ENCODE measurements around the gene PTTG1IP. TPM values are rescaled to one million over a fixed set of nuclear protein-coding genes. Genes with fewer than 3 reads are reported as not detected.

Gene PTTG1IP
- total RNA-seq, 4 donors from 2014 or later = 217 to 419 (median 313) TPM

DNA sequence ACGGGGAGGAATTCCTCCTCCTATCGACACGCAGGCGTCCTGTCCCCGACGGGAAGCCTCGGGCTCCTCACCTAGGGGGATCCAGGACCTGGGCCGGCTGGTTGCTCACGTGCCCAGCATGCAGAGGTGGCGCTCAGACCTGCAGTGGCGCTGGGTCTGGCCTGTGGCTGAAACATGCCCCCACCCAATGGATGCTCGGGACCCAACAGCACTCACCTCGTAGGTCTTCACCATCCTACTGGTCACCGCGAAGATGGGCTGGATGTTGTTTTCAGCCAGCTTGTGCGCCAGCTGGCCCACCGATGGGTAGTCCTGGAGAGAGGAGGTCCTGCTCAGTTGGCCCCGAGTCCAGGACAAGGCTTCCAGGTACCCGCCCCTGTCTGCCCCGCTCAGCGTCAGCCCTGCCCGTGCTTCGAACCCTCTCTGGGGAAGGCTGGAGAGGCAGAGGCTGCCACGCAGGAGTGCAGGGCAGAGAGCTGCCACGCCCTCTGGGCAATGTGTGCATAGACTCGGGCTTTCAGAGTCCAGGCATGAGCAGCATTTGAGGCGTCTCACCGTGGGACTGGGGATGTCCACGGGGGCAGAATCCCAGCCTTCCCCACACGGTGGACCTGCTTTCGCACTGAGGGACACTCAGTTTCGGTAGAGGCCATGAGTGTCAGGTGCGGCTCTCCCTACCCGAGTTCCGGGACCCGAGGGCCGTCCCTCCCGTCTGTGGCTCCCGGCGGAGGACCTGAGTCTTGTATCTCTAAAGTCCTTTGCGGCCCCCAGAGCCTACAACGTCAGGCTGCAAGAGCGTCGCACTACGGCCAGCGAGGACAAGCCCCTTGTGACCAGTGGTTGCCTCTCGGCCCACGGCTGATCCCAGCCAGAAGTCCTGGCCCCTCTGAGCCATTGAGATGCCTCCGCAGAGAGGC, 25.6 kb upstream of the PTTG1IP start:
- WGBS, 2 donors (ENCODE audit: low coverage in 1 of 2) = 79% methylated on average over 11 of the region's 49 CpGs; no CpG with 5 or more reads in 1 of the 2 donors
- ATAC-seq = no peak
- Histone ChIP-seq H3K36me3 (no peaks in the 10 kb centered on the region), H3K27me3 (no peaks in the 10 kb centered on the region), H3K9me3 (no peaks in the 10 kb centered on the region), H3K4me3 (no peak overlapping the region), H3K4me1 (no peaks in the 10 kb centered on the region), H3K27ac (no peak overlapping the region)
- TF ChIP-seq EP300 (IDR thresholded peaks at IDR 0.05) = no peak
- no peak for TF ChIP-seq POLR2AphosphoS5 (IDR thresholded peaks at IDR 0.05)
- TF ChIP-seq POLR2A (IDR thresholded peaks at IDR 0.05) = no peak
- TF ChIP-seq, protein P1, sequence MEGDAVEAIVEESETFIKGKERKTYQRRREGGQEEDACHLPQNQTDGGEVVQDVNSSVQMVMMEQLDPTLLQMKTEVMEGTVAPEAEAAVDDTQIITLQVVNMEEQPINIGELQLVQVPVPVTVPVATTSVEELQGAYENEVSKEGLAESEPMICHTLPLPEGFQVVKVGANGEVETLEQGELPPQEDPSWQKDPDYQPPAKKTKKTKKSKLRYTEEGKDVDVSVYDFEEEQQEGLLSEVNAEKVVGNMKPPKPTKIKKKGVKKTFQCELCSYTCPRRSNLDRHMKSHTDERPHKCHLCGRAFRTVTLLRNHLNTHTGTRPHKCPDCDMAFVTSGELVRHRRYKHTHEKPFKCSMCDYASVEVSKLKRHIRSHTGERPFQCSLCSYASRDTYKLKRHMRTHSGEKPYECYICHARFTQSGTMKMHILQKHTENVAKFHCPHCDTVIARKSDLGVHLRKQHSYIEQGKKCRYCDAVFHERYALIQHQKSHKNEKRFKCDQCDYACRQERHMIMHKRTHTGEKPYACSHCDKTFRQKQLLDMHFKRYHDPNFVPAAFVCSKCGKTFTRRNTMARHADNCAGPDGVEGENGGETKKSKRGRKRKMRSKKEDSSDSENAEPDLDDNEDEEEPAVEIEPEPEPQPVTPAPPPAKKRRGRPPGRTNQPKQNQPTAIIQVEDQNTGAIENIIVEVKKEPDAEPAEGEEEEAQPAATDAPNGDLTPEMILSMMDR (IDR thresholded peaks at IDR 0.05) = no peak

DNA sequence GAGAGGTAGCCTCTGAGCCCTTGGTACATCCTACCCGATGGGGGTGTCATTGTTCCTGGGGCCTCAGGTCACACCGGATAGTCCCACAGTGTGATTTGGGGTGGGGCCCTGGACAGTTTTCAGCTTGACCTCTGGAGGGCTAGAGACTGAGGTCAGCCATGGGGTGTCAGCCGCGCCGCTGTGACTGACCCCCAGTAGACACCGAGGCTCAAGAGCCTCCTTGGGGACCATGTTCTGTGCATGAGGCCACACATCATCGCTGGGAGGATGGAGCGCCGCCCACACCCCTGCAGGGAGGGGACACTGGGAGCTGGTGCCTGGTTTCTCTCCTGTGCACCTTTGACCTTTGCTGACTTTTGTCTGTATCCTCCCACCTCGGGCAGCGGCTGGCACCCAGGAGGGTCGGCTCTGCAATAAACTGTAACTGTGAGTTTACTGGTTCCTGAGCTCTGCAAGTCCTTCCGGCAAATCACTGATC, 24.6 kb upstream of the PTTG1IP start:
- no peak overlapping the region for H3K4me3 ChIP-seq
- no peak for ATAC-seq
- no peak for TF ChIP-seq POLR2A (IDR thresholded peaks at IDR 0.05)
- TF ChIP-seq, protein P1 (IDR thresholded peaks at IDR 0.05) = no peak
- TF ChIP-seq EP300 (IDR thresholded peaks at IDR 0.05) = no peak
- no peak for TF ChIP-seq POLR2AphosphoS5 (IDR thresholded peaks at IDR 0.05)
- WGBS, 2 donors (ENCODE audit: low coverage in 1 of 2) = 77% methylated on average over 8 of the region's 13 CpGs; no CpG with 5 or more reads in 1 of the 2 donors
- no peaks in the 10 kb centered on the region for H3K36me3 ChIP-seq
- peaks cover 6% of the 10 kb centered on the region for H3K27me3 ChIP-seq
- H3K27ac ChIP-seq = no peak overlapping the region
- no peaks in the 10 kb centered on the region for H3K9me3 ChIP-seq
- H3K4me1 ChIP-seq = no peaks in the 10 kb centered on the region

DNA sequence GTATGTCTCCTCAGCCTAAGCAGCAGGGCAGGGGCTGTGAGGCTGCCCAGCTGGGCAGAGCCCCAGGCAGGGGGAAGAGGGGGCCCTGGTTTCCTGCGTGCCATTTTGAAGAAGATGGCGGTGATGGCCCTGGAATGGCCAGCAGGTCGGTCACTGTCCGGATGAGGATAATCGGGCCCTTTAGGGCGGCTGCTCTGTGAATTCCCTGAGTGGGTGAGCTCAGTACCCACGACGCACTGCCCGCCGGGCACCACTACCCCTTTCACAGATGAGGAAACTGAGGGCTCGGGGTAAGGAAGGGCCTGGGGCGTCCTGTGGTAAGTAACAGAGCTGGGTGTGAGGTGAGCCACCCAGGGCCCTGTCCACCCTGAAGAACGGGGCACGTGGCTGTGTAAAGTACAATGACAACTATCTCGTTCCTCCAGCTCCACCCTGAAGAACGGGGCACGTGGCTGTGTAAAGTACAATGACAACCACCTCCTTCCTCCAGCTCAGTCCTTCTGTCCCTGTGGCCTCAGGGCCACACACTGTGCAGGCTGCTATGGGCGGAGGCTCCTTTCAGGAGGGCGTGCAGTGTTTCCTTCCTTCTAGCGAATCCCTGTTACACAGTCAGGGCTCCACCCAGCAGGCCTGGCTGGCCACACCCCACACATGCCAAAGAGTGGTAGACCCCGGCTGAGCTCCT, 24.0 kb upstream of the PTTG1IP start:
- no peak overlapping the region for H3K27ac ChIP-seq
- 17% methylated on average over 1 of the region's 21 CpGs; no CpG with 5 or more reads in 1 of the 2 donors for WGBS, 2 donors (ENCODE audit: low coverage in 1 of 2)
- peaks cover 7% of the 10 kb centered on the region for H3K27me3 ChIP-seq
- TF ChIP-seq, protein P1 (IDR thresholded peaks at IDR 0.05) = no peak
- TF ChIP-seq POLR2A (IDR thresholded peaks at IDR 0.05) (no peak), EP300 (IDR thresholded peaks at IDR 0.05) (no peak), POLR2AphosphoS5 (IDR thresholded peaks at IDR 0.05) (no peak)
- H3K36me3 ChIP-seq = no peaks in the 10 kb centered on the region
- no peaks in the 10 kb centered on the region for H3K4me1 ChIP-seq
- H3K4me3 ChIP-seq = no peak overlapping the region
- ATAC-seq = peak; percentile 67
- no peaks in the 10 kb centered on the region for H3K9me3 ChIP-seq

DNA sequence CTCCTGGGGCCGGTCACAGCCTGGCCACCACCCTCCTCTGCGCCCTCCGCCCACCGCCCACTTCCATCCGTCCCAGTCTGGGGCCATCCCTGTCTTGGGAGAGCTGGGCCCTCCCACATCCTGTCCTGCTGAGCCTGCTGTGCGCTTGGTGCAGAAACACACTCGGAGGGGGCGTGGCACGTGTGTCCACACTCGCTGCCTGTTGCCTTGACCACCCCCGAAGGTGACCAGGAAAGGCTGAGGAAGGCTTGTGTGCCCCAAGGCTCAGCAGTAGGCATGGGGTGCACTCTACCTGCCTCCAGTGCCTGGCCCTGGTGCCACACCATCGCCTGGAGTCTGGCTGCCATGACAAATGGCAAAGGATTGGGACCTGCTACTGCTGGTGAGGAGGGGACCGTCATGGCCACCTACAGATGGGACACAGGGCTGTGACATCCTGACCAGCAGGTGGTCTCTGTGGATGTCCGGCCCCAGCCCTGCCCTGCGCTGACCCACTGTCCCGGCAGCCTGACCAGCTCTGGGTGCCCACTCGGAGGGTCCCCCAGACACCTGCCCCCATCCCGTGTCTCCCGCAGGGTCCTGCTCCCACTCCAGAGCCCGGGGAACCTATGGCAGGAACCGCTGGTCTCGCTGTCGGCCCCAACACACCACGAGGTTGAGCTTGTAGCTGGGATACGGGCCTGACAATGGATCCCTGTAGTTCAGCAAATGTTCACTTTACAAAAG, 23.2 kb upstream of the PTTG1IP start:
- no peak overlapping the region for H3K4me3 ChIP-seq
- TF ChIP-seq POLR2A (IDR thresholded peaks at IDR 0.05) (no peak), EP300 (IDR thresholded peaks at IDR 0.05) (no peak), POLR2AphosphoS5 (IDR thresholded peaks at IDR 0.05) (no peak)
- TF ChIP-seq, protein P1 (IDR thresholded peaks at IDR 0.05) = no peak

More for the DNA sequence above, 23.2 kb upstream of the PTTG1IP start:
- ATAC-seq = no peak
- Histone ChIP-seq H3K4me1 (no peaks in the 10 kb centered on the region), H3K27me3 (peaks cover 12% of the 10 kb centered on the region), H3K9me3 (no peaks in the 10 kb centered on the region), H3K36me3 (no peaks in the 10 kb centered on the region), H3K27ac (no peak overlapping the region)
- WGBS, 2 donors (ENCODE audit: low coverage in 1 of 2) = 79% methylated on average over 3 of the region's 25 CpGs; no CpG with 5 or more reads in 1 of the 2 donors
